Lower leg skin (tissue), 3 donors: ENCODE results near the gene CST5.

ENCODE experiments used
- POLR2A ChIP-seq, 2 donors: fragments of 450-650 bp; IDR thresholded peaks; one replicate each; pipeline ENCODE4 v1.6.1; 2016 to 2017; ENCODE audit warnings: antibody characterized with exemption in 2 of 2, mild to moderate bottlenecking in 1 of 2, moderate library complexity in 1 of 2
- TF ChIP-seq, protein P1 (sequence below), 3 donors: fragments of 450-650 bp; IDR thresholded peaks; one replicate each; pipeline ENCODE4 v1.5.1; 2016; ENCODE audit warnings: antibody characterized with exemption in 3 of 3, mild to moderate bottlenecking in 3 of 3, moderate library complexity in 2 of 3

DNA sequence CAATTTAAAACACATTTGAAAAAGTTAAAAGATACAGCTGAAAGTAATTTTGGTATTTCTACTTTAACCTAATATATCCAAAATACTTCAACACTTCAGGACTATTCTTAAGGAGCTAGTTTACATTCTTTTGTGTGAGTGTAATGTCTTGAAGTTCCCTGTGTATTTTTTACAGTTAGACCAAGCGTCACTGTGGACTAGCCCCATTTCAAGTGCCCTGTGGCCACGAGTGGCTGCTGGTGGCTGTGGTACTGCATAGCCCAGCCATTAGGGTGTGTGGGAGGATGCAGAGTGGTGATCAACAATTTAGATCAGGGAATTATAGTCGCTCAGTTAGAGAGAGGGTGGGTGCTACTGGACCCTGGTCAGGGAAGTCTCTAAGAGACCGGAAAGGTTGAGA is 869 bp upstream of the CST5 start:
- TF ChIP-seq POLR2A (IDR thresholded peaks at IDR 0.05): no peak
- TF ChIP-seq, protein P1, sequence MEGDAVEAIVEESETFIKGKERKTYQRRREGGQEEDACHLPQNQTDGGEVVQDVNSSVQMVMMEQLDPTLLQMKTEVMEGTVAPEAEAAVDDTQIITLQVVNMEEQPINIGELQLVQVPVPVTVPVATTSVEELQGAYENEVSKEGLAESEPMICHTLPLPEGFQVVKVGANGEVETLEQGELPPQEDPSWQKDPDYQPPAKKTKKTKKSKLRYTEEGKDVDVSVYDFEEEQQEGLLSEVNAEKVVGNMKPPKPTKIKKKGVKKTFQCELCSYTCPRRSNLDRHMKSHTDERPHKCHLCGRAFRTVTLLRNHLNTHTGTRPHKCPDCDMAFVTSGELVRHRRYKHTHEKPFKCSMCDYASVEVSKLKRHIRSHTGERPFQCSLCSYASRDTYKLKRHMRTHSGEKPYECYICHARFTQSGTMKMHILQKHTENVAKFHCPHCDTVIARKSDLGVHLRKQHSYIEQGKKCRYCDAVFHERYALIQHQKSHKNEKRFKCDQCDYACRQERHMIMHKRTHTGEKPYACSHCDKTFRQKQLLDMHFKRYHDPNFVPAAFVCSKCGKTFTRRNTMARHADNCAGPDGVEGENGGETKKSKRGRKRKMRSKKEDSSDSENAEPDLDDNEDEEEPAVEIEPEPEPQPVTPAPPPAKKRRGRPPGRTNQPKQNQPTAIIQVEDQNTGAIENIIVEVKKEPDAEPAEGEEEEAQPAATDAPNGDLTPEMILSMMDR (IDR thresholded peaks at IDR 0.05): no peak
